ENCODE data around the gene SLC12A9. TPM values are rescaled to one million over a fixed set of nuclear protein-coding genes. Genes with fewer than 3 reads are reported as not detected.

SLC12A9 gene
- total and polyA plus RNA-seq, 2 of the 4 experiments (the other 2 are of a cell fraction) = 4.5 to 16.2 TPM

DNA sequence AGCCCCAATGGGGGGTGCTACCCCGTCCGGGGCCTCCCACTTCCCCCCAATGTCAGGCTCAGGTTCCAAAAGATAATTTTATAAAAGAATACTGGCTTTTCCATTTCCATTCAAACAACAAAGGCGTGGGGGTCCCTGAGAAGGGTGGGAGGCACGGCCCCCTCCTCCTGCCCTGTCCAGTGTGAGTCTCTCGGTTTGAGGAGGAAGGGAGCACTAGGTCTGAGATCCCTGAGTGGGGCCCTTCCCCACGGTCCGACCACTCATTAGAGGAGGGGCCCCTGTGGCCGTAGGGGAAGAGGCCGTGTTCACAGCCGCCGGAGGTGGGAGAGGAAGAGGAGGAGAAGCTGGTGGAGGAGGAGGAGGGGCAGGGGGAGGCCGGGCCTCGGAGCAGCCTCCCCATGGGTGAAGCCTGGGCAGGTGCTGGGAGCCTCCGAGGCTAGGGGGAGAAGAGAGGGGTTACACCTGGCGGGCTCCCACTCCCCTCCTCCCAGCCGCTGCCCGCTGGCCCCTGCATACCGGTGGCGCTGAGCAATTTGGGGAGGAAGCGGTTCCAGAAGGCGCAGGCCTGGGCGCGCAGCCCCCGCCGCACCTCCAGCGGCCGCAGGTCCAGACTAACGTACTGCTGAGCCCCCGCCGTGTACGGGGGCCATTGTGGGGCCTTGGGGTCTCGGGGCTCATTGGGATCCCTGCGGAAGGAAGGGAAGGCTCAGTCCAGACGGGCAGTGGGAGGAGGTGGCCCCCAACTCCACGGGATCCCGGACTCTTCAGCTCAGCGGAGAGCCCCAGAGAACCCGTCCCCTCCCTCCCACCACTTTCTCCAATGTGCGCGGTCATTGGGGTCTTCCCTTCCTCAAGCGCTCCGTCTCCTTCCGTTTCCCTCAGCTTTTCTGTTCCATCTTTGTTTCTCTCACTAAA is 38.4 kb downstream of the SLC12A9 start:
- dilution Hi-C loops (cut with HindIII; ENCODE audit: low sequenced_read_pairs, unreplicated experiment) (no loop called here), intact Hi-C loops (cut with micrococcal nuclease) (no loop called here), in situ Hi-C loops (cut with MboI; ENCODE audit: low sequenced_read_pairs) (loop anchor here (5.0 to 10.0 kb wide), 2 partner anchors 166 to 394 kb away; no protein-coding TSS in a partner anchor)
- Histone ChIP-seq H4K8ac (ENCODE audit: low read depth in 2 of 2, low read length in 2 of 2) (peak overlapping the region; percentile 91 to 99), H3K36me3 (ENCODE audit: control insufficient read depth, insufficient read depth, low read length) (peaks cover 29% of the 10 kb centered on the region), H2AFZ (replicated peaks; ENCODE audit: low read length, poor library complexity) (peak overlapping the region; percentile 87), H2AK9ac (replicated peaks; ENCODE audit: low read depth, low read length, poor library complexity) (peak overlapping the region; percentile 86), H3K23ac (ENCODE audit: low read depth, low read length) (peak overlapping the region; percentile 70; the same call in 1 of the 2 replicates), H3K79me1 (ENCODE audit: low read depth in 1 of 2, low read length in 2 of 2) (peaks cover 14 to 26% of the 10 kb centered on the region in 2 experiments; a peak in 3 of 4 replicates), H4K20me1 (ENCODE audit: insufficient read depth, low read length) (peaks cover 15% of the 10 kb centered on the region; the same call in 1 of the 2 replicates), H3K4me2 (ENCODE audit: low read depth, low read length) (peak overlapping the region; percentile 53; the same call in 1 of the 2 replicates), H4K5ac (ENCODE audit: low read depth, low read length) (peak overlapping the region; percentile 99), H3K56ac (ENCODE audit: extremely low read depth, insufficient read depth, low read length) (0 out of 2 replicates have a peak overlapping the region, but pooled peaks have one; percentile 43), H3K9ac (ENCODE audit: low read depth, low read length) (peak overlapping the region; percentile 68), H3K27me3 (ENCODE audit: control insufficient read depth, insufficient read depth, low read length) (peaks cover 9% of the 10 kb centered on the region), H2BK120ac (ENCODE audit: low read depth, low read length) (peak overlapping the region; percentile 89), H2AK5ac (ENCODE audit: low read depth, low read length) (peak overlapping the region; percentile 91), H3K27ac (ENCODE audit: insufficient read depth, low read length) (peak overlapping the region; percentile 91), H3K18ac (ENCODE audit: low read depth, low read length) (peak overlapping the region; percentile 70), H3K4ac (ENCODE audit: low read depth, low read length) (peak overlapping the region; percentile 95), H2BK20ac (ENCODE audit: low read depth, low read length) (no peak overlapping the region; the same call in 1 of the 2 replicates), H2BK15ac (ENCODE audit: low read depth, low read length) (peak overlapping the region; percentile 42; the same call in 1 of the 3 replicates), H3K14ac (replicated peaks; ENCODE audit: low read depth, low read length) (peak overlapping the region; percentile 90), H3K9me1 (ENCODE audit: insufficient read depth, low read length) (peaks cover 3% of the 10 kb centered on the region; the same call in 1 of the 2 replicates), H4K91ac (ENCODE audit: insufficient read depth, low read depth, low read length) (peak overlapping the region; percentile 85), H3K4me1 (ENCODE audit: control insufficient read depth, insufficient read depth, low read length) (peaks cover 16% of the 10 kb centered on the region), H3K4me3 (ENCODE audit: insufficient read depth, low read depth, low read length) (no peak overlapping the region), H3K9me3 (ENCODE audit: control insufficient read depth, insufficient read depth, low read length) (no peaks in the 10 kb centered on the region), H2BK5ac (ENCODE audit: low read depth, low read length, poor library complexity, severe bottlenecking) (peak overlapping the region; percentile 64)
- CTCF ChIA-PET = no interaction called here
- POLR2A ChIA-PET (ENCODE audit: unreplicated experiment) = interaction anchor here (0.5 to 1.4 kb wide), 5 partner anchors 10 to 314 kb away, joined by 3 to 15 read pairs (median 4); partner anchors contain the start of gene SRRT
- ATAC-seq (ENCODE audit: low read depth) (no peak), DNase-seq (no peak)
- WGBS, 2 experiments (ENCODE audit: extremely low coverage in 2 of 2, insufficient read length in 1 of 2) = 17% methylated on average over 2 of the region's 43 CpGs; no CpG with 5 or more reads in 1 of the 2 experiments
- no TSS peak for BruUV-seq (replicated peaks)
- no peak for TF ChIP-seq CEBPB (IDR thresholded peaks at IDR 0.05; ENCODE audit: low read depth, low read length)
- TF ChIP-seq CHD1 (IDR thresholded peaks at IDR 0.05; ENCODE audit: low read depth, low read length) = no peak
- TF ChIP-seq, protein P1, sequence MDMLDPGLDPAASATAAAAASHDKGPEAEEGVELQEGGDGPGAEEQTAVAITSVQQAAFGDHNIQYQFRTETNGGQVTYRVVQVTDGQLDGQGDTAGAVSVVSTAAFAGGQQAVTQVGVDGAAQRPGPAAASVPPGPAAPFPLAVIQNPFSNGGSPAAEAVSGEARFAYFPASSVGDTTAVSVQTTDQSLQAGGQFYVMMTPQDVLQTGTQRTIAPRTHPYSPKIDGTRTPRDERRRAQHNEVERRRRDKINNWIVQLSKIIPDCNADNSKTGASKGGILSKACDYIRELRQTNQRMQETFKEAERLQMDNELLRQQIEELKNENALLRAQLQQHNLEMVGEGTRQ (IDR thresholded peaks at IDR 0.05; ENCODE audit: low read depth, low read length) = no peak
- TF ChIP-seq RAD21 (IDR thresholded peaks at IDR 0.05; ENCODE audit: low read length) = no peak
- TF ChIP-seq BHLHE40 (IDR thresholded peaks at IDR 0.05; ENCODE audit: low read depth, low read length) = no peak
- TF ChIP-seq MAZ (IDR thresholded peaks at IDR 0.05; ENCODE audit: borderline replicate concordance, low read depth, low read length) = no peak
- no peak for TF ChIP-seq MXI1 (IDR thresholded peaks at IDR 0.05; ENCODE audit: borderline replicate concordance, low read depth, low read length)
- no peak for TF ChIP-seq RCOR1 (IDR thresholded peaks at IDR 0.05; ENCODE audit: insufficient replicate concordance, low read length)
- no peak for TF ChIP-seq SMC3 (IDR thresholded peaks at IDR 0.05; ENCODE audit: low read depth, low read length)
- TF ChIP-seq, protein P2, sequence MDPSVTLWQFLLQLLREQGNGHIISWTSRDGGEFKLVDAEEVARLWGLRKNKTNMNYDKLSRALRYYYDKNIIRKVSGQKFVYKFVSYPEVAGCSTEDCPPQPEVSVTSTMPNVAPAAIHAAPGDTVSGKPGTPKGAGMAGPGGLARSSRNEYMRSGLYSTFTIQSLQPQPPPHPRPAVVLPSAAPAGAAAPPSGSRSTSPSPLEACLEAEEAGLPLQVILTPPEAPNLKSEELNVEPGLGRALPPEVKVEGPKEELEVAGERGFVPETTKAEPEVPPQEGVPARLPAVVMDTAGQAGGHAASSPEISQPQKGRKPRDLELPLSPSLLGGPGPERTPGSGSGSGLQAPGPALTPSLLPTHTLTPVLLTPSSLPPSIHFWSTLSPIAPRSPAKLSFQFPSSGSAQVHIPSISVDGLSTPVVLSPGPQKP (IDR thresholded peaks at IDR 0.05; ENCODE audit: borderline replicate concordance, low read depth, low read length) = no peak
- TF ChIP-seq RFX5 (IDR thresholded peaks at IDR 0.05; ENCODE audit: low read depth, low read length) = no peak
- no peak for TF ChIP-seq MAFK (IDR thresholded peaks at IDR 0.05; ENCODE audit: low read depth, low read length)
- no peak for TF ChIP-seq POLR2A (IDR thresholded peaks at IDR 0.05; ENCODE audit: low read depth, low read length)
- TF ChIP-seq NFE2L2 (IDR thresholded peaks at IDR 0.05; ENCODE audit: low read depth, low read length) = no peak

Measured in IMR-90 (cell line).